HG03460 (cell line): ENCODE measurements around the gene SIAH2.

Experiments used
- ATAC-seq: cut with Tn5 transposase; IDR thresholded peaks from one replicate; pipeline ENCODE4 v1.9.1; 2021; ENCODE audit not compliant: unreplicated experiment

The SIAH2 gene

DNA sequence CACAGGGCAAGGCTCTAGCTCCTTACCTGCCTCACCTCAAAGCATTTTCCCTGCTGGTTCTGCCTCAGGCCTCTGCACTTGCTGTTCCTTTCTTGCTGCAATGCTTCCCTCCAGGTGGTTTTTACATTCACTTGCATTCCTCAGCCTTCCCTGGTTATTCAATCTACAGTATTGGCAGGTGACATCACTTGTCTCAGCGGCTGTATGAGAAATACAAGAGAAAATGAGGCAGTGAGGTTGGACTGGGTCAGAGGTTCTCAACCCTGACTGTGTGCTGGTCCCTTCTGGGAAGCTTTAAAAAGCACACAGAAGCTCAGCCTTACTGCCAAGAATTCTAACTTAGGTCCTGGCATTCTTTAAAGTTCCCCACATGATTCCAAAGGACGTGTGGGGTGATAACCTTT is 26.7 kb downstream of the SIAH2 start:
- no peak for ATAC-seq

DNA sequence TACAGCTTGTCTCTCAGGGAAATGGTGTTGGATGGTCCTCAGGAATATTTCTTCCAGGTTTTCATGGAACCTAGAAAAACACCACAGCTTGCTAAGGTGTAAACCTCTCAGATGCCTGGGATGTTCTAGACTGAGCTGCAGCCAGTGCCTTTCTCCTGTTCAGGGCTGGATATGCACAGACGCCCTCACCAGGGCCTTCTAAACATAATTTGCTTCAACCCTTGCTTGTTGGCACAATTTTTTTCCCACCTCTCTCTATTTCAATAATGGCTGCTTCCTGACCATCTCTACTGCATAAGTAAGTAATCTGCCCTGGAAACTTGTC is 28.2 kb downstream of the SIAH2 start:
- no peak for ATAC-seq

DNA sequence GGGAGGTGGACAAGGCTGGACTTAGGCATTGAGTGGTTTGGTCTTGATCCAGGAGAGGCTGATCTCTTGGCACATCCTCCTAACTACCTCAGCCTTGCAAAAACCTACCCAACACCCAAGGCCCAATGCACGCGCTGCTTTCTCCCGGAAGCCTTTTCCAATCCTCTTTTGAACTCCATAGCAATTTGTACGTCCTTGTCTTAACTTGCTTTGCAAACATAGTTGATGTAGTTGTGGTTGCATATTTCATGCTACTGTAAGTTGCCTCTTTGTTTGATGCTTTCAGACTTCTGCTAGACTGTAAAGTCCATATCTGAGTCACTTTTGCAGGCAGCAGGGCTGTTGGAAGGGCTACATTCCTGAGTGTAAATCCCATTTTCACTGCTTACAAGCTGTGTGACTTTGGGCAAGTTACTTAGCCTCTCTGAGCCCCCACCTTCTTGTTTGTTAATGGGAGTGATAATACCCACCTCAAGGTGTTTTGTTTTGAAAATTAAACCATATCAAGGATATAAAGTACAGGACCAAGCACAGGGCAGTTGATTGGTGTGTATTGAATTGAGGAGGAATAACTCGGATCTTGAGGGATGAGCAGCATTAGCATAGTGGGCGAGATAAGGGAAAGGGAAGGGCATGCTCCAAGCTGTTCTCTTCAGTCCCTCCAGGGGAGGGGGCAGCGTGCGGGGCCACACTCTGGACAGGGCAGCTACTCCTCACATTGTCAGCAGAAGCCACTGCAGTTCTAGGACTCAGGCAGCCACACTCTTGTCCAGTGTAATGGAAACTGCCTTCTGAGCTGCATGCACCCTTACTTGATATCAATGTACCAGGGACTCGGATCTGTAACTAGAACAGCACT is 28.8 kb downstream of the SIAH2 start:
- ATAC-seq: no peak

DNA sequence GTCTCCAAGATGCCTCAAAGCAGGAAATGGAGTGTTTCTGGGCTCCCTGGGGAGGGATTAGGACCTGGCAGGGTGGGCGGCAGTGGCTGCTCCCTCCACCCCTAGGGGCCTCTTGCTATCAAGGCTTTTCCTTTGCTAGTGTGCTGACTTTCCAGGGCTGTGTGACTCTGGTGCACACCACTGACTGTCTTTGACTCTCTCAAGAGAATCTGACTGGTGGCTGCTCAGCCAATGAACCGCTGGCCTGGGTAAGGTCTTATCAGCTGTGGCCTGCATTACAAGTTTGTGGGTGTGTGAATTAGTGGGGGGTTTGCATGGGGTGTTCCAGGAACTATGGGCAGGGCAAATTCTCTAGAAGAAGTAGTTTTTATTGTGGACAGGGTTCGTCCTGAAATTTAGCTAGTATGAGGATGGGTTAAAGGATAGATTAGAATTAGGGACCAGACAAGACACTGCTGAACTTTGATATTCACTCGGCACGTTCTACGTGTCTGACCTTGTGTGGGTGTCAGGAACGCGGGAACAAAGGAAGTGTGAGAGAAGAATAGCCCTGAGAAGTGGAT is 29.5 kb downstream of the SIAH2 start:
- ATAC-seq: no peak

DNA sequence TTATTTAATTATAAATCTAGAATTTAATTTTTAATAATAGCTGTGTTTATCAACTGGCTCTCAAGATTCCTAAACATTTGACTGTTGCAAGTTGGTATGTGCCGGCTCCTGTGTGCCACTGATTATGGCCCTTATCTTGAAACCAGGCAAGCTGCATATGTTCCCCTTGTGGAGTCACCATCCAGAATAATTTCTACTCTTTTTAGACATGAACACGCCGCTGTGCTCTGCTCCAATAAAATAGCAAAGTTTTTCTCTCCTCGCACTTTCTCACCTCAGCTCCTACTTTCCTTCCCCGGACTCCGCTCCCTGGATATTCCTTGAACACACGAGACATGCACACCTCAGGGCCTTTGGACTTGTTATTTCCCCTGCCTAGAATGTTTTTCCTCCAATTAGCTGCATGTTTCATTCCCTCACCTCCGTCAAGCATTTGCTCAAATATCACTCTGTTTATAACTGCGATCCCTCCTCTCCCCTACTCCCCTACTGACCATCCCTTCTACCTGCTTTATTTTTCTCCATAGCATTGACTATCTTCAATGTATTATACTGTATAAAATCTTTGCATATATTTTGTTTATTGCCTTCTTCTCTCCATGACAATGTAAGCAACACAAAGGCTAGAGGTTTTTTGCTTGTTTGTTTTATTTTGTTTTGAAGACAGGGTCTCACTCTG is 33.1 kb downstream of the SIAH2 start:
- ATAC-seq: no peak

DNA sequence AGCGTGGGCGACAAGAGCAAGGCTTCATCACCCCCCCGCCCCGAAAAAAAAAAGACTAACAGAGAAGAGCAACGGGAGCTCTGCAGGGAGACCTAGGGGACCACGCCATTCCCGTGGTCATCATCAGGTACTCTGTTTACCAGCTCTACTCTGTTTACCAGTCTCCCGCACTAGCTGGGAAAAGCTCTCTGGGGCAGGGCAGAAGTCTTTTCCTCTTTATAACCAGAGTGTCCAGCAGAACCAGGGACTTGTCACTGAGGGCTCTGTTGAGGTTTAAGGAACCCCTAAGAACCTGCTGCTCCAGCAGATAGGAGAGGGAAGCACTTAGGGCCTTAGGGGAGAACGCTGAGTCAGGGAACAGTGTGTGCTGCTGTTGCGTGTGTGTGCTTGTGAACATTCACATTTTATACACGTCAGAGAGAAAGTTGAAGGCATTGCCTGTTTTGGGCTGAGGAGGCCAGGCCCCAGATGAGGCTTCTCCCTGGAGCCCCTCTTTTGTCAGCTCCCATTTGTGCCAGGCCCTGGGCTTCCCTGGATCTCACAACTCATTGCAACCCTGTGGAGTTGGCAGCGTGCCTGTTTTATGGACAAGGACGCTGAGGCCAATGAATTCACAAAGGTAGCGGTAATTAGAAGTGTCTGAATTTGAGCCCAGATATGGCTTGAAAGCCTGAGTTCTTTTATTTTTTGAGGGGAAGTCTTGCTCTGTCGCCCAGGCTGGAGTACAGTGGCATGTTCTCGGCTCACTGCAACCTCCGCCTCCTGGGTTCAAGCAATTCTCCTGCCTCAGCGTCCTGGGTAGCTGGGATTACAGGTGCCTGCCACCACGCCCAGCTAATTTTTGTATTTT is 35.1 kb downstream of the SIAH2 start:
- no peak for ATAC-seq

DNA sequence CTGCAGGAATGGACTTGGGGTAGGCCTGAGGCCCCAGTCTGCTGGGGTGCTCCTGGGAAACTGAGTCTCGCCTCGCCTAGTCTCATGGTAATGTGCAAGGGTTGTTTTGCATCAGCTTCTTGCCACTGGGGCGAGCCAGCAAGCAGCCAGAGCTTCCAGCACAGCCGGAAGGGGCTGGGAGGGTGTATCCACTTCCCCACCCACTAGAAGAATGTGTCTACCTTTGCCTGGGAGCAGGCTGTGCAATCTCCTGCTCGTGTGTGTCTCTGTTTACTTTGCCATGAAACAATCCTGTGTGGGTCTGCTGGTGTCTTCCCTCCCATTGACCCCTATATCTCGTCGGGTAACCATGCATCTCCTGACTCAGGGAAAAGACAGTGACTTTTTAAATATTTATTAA is 37.4 kb downstream of the SIAH2 start:
- no peak for ATAC-seq

DNA sequence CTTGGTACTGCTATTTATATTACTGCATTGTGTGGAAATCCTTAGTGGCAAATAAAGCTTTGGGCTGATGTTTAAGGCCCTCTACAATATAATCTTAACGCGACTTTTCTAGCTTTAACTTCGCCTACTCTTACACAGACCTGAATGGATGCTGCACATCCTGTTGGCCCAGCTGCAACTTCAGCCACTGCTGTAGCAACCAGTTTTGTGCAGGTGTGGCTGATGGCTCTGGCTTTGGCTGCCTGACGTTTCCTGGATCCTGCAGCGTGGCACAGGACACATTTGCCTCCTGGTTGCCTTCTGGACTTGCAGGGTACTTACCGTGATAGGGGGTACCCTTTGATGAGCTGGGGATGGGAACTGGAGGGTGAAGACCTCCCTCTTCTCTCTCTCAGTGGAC is 39.0 kb downstream of the SIAH2 start:
- no peak for ATAC-seq

DNA sequence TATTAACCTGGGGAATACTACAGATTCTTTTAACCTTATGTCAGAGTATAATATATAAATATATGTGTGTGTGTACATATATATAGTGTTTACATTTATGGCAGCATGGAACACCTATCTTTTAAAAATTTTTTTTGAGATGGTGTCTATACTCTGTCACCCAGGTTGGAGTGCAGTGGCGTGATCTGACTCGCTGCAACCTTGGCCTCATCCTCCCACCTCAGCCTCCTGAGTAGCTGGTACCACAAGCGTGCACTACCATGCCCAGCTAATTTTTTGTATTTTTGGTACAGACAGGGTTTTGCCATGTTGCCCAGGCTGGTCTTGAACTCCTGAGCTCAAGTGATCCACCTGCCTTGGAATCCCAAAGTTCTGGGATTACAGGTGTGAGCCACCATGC is 40.7 kb downstream of the SIAH2 start:
- no peak for ATAC-seq

DNA sequence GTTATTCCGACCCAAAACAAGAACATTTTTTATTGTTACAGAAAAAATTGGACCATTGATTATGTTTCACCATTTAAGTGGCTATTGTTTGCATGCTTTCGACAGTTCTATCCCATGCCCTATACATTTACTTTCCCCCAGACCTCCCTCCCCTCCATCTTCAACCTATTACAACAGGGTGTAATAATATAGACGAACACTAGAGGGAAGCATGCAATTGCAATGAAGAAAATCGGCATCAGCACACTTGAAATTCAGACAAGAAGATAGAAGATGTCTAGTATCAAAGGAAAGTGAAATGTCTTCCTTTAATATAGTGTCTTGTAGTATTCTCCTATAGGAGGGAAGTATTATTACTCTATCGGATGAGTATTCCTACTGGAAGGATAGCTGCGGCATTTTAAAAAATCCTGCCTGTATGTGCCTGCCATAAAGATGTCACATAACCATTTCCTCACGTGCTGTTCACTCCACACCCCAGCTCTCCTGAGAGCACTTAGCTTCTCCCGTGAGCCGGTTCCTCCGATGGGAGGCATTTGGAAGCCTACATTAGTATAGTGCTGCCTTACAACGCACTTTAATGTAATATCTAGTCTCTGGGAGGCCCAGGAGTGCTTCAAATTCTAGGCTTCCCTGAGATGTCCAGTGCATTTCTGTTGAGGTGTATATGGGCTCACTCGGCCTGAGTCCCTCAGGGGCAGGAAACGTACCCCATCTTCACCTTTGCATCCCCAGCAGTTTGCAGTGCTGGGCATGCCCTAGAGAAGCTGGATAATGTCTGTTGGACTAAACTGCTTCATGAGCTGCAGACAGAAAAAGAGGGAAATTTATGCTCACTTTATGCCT is 41.5 kb downstream of the SIAH2 start:
- peak; percentile 76 for ATAC-seq

DNA sequence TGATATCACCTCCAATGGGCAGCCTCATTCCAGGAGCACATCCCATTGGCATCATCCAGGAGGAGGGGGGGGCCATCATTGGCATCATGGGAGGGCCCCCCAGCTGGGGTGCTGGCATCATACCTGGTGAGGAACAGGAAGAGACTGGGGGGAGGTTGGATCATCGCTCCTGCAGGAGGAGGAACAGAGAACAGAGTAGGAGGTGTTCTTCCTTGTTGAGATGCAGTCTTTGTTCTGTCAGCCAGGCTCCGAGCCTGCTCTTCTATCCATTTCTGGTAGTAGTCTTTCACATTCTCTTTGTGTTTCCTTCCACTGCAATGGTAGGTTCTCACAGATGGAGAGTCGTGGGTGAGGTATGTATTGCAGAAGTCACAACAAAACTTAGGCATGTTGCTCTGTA is 42.5 kb downstream of the SIAH2 start:
- ATAC-seq: no peak

DNA sequence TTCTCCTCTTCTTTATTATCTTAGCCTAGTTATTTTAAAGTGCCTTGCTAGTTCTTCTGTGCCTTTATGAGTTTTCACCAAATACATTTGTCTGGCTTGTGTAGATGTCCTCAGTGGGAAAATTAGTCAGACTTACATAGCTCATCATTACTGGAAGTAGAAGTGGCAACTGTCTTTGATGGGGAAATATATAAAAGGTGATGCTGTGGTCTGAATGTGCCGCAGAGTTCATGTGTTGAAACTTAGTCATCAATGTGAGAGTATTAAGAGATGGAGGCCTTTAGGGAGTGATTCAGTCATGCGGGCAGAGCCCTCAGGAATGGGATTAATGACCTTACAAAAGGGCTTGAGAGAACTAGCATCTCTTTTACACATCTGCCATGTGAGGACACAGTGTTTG is 52.9 kb downstream of the SIAH2 start:
- no peak for ATAC-seq

DNA sequence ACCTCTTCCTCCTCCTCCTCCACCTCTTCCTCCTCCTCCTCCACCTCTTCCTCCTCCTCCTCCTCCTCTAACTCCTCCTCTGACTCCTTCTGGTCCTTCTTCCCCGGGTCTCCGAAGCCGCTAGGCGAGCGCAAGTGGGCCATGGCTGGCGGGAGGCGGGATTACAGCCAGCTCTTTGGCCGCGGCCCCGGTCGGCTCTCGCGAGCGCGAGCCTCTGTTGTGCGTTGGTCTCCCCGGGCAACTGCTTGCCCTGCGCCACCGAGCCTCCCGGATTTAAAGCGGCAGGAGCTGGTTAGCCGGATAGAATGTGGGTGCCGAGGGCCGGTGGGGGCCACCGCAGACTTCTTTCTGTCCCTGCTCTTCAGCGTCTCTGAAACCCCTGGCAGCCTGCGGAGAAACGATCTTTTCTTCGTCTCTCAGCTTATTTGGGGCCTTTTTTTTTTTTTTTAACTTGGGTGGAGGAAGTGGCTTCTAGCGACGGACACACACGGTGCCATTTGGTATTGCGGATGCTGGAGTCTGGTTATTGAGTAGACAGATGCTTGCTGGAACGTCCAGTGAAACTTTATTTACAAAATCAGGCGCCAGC is 59.1 kb downstream of the SIAH2 start, which contains the start of gene ERICH6:
ERICH6 (minus strand) TSS at position 165 of the 589 bp plus-strand sequence; CDS start at position 143, 22 bp downstream.
- ATAC-seq: peak; percentile 100

DNA sequence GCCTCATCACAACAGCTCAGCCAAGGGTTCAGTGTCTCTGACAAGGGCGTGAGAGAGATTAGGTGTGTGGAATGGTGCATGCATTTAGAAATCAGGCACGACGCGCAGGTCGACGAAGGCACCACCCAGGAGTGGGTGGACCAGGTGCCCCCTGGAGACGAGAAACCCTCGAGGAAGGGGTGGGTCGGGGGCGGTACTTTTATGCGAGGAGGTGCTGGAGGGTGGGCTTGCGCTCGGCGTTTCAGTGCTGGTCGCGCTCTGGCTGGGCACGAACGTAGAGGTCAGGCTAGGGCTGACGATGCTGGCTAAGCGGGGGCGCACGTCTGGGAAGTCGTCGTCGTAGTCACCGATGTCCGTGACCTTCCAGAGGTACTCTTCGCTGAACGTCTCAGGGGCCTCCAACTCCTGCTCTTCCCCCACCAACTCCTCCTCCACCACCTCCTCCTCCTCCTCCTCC is 59.6 kb downstream of the SIAH2 start:
- peak; percentile 26 for ATAC-seq

DNA sequence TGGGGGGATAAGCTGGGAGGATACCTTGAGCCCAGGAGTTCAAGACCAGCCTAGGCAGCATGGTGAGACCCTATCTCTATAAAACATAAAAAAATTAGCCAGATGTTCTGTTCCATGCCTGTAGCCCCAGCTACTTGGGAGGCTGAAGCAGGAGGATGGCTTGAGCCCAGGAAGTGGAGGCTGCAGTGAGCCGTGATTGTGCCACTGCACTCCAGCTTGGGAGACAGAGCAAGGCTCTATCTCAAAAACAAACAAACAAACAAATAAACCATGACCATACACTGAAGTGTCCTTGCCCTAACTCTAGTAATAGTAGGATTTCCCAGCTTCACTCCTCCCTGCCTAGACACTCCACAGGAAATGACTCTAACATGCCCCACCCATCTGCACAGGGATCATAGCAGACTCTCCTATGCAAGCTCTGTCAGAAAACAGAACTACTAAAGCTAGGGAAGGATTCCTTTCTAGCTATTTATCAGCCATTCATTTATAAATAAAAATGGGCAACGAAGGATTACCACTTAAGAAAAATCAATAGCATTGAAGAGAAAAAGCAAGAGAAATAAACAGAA is 63.8 kb downstream of the SIAH2 start:
- no peak for ATAC-seq

DNA sequence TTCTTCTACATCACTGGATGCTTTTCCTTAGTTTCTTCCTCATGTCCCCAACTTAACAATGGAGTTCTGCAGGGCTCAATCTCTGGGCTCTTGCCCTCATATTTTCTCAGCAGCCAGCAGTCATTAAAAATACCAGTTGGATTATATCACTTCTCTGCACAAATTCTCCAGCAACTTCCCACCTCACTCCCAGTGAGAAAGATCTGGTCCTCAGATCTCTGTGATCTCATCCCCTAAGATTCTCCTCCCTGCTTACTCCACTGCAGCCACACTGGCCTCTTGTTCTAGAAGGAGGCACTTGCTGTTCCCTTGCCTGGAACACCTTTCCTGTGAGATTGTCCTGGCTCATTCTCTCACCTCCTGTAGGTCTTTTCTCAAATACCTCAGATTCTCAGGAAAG is 65.3 kb downstream of the SIAH2 start:
- no peak for ATAC-seq

DNA sequence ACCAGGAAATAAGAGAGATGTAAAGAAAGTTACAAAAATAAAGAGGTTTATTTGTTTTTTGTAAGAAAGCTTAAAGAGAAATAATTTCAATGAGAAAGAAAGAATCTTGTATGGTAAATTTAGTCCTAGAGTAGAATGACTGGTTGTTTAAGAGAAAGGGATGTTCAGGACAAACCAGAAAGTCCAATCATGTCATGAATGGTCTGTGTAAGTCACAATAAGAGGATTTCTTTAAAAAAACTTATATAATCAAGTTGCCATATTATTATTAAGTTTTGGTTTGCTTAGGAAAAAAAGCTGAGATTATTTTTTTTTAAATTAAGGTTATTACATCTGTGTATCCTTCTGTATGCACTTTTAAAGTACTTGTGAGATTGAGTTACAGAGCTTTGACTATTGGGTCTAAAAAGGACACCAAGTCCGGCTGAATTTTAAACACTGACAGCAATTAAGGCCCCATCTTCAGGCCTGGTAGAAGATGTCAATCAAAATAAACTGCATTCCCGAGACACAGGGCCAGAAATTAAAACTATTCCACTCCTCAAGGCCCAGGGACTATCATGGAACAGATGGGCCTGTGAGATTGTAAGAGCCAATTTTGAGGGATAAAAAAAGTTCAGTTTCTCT is 71.4 kb downstream of the SIAH2 start:
- ATAC-seq: no peak
